ENCODE data around the gene PITX1.
"Not testable (repeated sequence)": the region's sequence is repeated elsewhere in the genome, so short reads cannot be mapped to it uniquely, and the experiment has no call there.

Gene PITX1

DNA sequence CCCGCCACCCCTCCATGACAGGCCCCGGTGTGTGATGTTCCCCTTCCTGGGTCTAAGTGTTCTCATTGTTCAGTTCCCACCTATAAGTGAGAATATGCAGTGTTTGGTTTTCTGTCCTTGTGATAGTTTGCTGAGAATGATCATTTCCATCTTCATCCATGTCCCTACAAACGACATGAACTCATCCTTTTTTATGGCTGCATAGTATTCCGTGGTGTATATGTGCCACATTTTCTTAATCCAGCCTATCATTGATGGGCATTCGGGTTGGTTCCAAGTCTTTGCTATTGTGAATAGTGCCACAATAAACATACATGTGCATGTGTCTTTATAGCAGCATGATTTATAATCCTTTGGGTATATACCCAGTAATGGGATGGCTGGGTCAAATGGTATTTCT lies 36.0 kb downstream of the PITX1 start:
- not testable (repeated sequence) for H3K36me3 ChIP-seq (ENCODE audit: insufficient read depth, low read length); H3K4me3 ChIP-seq (ENCODE audit: low read depth in 1 of 2, low read length in 2 of 2); H3K27me3 ChIP-seq (ENCODE audit: control insufficient read depth in 1 of 2, insufficient read depth in 2 of 2, low read length in 2 of 2); H3K4me1 ChIP-seq (ENCODE audit: insufficient read depth, low read length); H3K27ac ChIP-seq (ENCODE audit: low read depth, low read length); H3K9ac ChIP-seq (ENCODE audit: low read length); H3K9me3 ChIP-seq (ENCODE audit: low read length)

DNA sequence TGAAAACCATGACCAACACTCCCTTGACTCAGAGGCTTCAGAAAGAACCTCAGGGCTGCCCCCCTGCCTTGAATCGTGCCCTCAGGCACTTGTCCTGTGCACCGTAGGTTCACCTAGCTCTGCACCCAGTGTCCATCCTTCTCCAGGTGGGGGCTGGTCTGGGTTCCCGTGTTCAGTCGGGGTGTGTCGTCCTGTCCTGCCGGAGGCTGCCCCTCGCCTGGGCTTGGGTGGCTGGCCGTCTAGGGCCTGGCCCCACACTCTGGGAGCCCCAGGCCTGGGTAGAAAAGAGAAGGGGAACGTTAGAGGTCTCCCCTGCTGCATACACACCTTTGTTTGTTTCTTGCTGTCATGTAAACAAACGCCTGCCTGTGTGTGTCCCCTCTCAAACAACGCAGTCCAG lies 37.0 kb downstream of the PITX1 start:
- Histone ChIP-seq H3K27me3 (ENCODE audit: control insufficient read depth in 1 of 2, insufficient read depth in 2 of 2, low read length in 2 of 2) (no peaks in the 10 kb centered on the region), H3K27ac (ENCODE audit: low read depth, low read length) (no peak overlapping the region), H3K4me1 (ENCODE audit: insufficient read depth, low read length) (no peaks in the 10 kb centered on the region), H3K36me3 (ENCODE audit: insufficient read depth, low read length) (no peaks in the 10 kb centered on the region), H3K9me3 (ENCODE audit: low read length) (no peaks in the 10 kb centered on the region), H3K4me3 (ENCODE audit: low read depth in 1 of 2, low read length in 2 of 2) (no peak overlapping the region), H3K9ac (ENCODE audit: low read length) (no peak overlapping the region)

DNA sequence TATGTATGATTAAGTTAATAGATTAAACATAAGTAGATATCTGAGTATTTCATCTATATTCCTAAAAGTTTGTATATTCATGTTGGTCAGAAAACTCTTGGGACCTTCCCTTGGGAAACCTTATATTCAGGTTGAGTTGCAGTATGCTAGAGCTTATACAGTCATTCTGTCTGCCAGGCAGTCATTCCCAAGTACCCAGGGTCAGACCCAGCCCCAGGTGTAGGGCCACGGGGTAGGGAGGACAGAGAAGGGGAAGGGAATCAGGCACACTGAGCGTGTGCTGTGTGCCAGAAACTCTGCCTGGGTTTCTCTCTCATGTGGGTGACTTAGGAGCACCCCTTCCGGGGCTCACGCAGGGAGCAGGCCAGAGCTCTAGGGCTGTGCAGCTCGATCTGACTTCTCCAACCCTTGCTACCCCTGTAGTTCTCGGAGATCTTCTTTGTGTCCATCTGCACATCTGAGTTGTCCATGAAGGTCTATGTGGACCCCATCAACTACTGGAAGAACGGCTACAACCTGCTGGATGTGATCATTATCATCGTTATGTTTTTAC lies 38.1 kb downstream of the PITX1 start:
- Histone ChIP-seq H3K4me1 (ENCODE audit: insufficient read depth, low read length) (no peaks in the 10 kb centered on the region), H3K27ac (ENCODE audit: low read depth, low read length) (no peak overlapping the region), H3K36me3 (ENCODE audit: insufficient read depth, low read length) (no peaks in the 10 kb centered on the region), H3K9ac (ENCODE audit: low read length) (no peak overlapping the region), H3K27me3 (ENCODE audit: control insufficient read depth in 1 of 2, insufficient read depth in 2 of 2, low read length in 2 of 2) (no peaks in the 10 kb centered on the region), H3K9me3 (ENCODE audit: low read length) (no peaks in the 10 kb centered on the region), H3K4me3 (ENCODE audit: low read depth in 1 of 2, low read length in 2 of 2) (no peak overlapping the region)

DNA sequence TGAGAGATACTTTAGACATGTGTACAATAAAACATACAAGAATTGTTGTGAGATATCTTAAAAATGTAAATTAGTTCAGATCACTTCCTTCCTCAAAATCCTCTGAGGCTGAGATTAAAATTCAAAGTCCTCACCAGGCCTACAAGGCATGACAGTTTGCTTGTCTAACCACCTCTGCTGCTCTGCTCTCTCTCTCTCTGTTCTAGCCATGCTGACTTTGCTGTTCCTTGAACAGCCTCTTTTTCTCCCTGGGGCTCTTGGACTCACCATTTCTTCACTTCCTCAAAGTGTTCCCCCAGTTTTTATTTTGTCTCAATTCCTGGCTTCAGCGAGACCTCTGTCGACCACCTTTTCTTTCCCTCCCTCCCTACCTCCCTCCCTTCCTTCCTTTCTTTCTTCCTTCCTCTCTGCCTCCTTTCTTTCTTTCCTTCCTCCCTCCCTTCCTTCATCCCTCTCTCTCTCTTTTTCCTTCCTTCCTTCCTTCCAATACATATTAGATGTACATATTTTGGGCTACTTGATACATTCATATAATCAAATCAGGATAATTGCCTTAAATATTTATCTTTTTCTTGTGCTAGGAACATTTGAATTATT lies 39.4 kb downstream of the PITX1 start:
- no peak overlapping the region for H3K4me3 ChIP-seq (ENCODE audit: low read depth in 1 of 2, low read length in 2 of 2)
- H3K36me3 ChIP-seq (ENCODE audit: insufficient read depth, low read length), result no peaks in the 10 kb centered on the region
- H3K9me3 ChIP-seq (ENCODE audit: low read length), result no peaks in the 10 kb centered on the region
- no peaks in the 10 kb centered on the region for H3K27me3 ChIP-seq (ENCODE audit: control insufficient read depth in 1 of 2, insufficient read depth in 2 of 2, low read length in 2 of 2)
- H3K9ac ChIP-seq (ENCODE audit: low read length), result no peak overlapping the region
- H3K4me1 ChIP-seq (ENCODE audit: insufficient read depth, low read length), result no peaks in the 10 kb centered on the region
- H3K27ac ChIP-seq (ENCODE audit: low read depth, low read length), result no peak overlapping the region

DNA sequence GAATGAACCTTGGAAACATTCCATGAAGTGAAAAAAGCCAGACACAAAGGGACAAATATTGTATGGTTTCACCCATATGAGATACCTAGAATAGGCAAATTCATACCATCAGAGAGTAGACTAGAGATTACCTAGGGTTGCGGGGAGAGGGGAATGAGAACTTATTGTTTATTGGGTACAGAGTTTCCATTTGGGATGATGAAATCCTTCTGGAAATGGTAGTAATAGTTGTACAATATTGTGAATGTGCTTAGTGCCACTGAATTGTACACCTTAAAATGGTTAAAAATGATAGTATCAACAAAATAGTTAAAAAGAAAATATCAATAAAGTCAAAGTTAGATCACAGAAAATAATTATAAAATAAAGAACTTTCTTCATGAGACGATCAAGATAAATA lies 40.9 kb downstream of the PITX1 start:
- no peaks in the 10 kb centered on the region for H3K36me3 ChIP-seq (ENCODE audit: insufficient read depth, low read length)
- H3K4me3 ChIP-seq (ENCODE audit: low read depth in 1 of 2, low read length in 2 of 2), result no peak overlapping the region
- no peak overlapping the region for H3K9ac ChIP-seq (ENCODE audit: low read length)
- H3K27ac ChIP-seq (ENCODE audit: low read depth, low read length), result no peak overlapping the region
- no peaks in the 10 kb centered on the region for H3K9me3 ChIP-seq (ENCODE audit: low read length)
- no peaks in the 10 kb centered on the region for H3K27me3 ChIP-seq (ENCODE audit: control insufficient read depth in 1 of 2, insufficient read depth in 2 of 2, low read length in 2 of 2)
- no peaks in the 10 kb centered on the region for H3K4me1 ChIP-seq (ENCODE audit: insufficient read depth, low read length)

DNA sequence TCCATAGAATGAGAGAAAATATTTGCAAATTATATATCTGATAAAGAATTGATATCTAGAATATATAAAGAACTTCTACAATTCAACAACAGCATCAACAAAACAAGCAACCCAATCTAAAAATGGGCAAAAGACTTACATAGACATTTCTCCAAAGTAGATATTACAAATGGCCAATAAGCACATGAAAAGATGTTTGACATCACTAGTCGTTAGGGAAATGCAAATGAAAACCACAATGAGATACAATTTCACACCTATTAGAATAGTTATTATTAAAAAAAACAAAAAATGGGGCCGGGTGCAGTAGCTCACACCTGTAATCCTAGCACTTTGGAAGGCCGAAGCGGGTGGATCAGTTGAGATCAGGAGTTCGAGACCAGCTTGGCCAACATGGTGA lies 41.9 kb downstream of the PITX1 start:
- Histone ChIP-seq H3K9ac (ENCODE audit: low read length) (no peak overlapping the region), H3K27me3 (ENCODE audit: control insufficient read depth in 1 of 2, insufficient read depth in 2 of 2, low read length in 2 of 2) (no peaks in the 10 kb centered on the region), H3K4me3 (ENCODE audit: low read depth in 1 of 2, low read length in 2 of 2) (no peak overlapping the region), H3K9me3 (ENCODE audit: low read length) (no peaks in the 10 kb centered on the region), H3K4me1 (ENCODE audit: insufficient read depth, low read length) (no peaks in the 10 kb centered on the region), H3K36me3 (ENCODE audit: insufficient read depth, low read length) (no peaks in the 10 kb centered on the region), H3K27ac (ENCODE audit: low read depth, low read length) (no peak overlapping the region)

DNA sequence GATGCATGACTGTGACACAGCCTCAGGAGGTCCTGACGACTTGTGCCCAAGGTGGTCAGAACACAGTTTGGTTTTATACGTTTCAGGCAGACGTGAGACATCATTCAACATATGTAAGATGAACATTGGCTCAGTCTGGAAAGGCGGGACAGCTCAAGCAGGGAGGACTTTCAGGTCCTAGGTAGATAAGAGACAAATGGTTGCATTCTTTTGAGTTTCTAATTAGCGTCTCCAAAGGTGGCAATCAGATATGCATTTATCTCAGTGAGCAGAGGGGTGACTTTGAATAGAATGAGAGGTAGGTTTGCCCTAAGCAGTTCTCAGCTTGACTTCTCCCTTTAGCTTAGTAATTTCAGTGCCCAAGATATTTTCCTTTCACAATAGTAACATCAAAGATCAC lies 43.8 kb downstream of the PITX1 start:
- not testable (repeated sequence) for H3K4me3 ChIP-seq (ENCODE audit: low read depth in 1 of 2, low read length in 2 of 2); H3K4me1 ChIP-seq (ENCODE audit: insufficient read depth, low read length); H3K9ac ChIP-seq (ENCODE audit: low read length); H3K27me3 ChIP-seq (ENCODE audit: control insufficient read depth in 1 of 2, insufficient read depth in 2 of 2, low read length in 2 of 2); H3K36me3 ChIP-seq (ENCODE audit: insufficient read depth, low read length); H3K9me3 ChIP-seq (ENCODE audit: low read length); H3K27ac ChIP-seq (ENCODE audit: low read depth, low read length)

DNA sequence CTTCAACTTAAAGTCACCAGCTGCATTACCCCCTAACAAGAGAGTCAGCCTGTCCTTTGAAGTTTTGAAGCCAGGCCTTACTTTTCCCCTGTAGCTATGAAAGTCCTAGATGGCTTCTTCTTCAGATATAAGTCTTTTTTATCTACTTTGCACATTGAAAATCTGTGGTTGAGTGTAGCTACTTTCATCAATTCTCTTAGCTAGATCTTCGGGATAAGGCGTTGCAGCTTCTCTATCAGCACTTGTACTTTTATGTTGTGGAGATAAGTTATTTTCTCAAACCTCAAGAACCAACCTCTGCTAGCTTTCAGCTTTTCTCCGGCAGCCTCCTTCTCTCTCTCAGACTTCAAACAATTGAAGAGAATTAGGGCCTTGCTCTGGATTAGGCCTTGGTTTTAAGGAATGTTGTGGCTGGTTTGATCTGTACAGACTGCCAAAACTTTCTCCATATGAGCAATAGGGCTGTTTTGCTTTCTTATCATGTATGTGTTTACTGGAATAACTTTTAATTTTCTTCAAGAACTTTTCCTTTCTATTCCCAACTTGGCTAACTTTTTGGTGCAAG lies 44.7 kb downstream of the PITX1 start:
- Histone ChIP-seq H3K4me1 (ENCODE audit: insufficient read depth, low read length) (no peaks in the 10 kb centered on the region), H3K27me3 (ENCODE audit: control insufficient read depth in 1 of 2, insufficient read depth in 2 of 2, low read length in 2 of 2) (no peaks in the 10 kb centered on the region), H3K27ac (ENCODE audit: low read depth, low read length) (no peak overlapping the region), H3K36me3 (ENCODE audit: insufficient read depth, low read length) (no peaks in the 10 kb centered on the region), H3K9me3 (ENCODE audit: low read length) (no peaks in the 10 kb centered on the region), H3K9ac (ENCODE audit: low read length) (no peak overlapping the region), H3K4me3 (ENCODE audit: low read depth in 1 of 2, low read length in 2 of 2) (no peak overlapping the region)

DNA sequence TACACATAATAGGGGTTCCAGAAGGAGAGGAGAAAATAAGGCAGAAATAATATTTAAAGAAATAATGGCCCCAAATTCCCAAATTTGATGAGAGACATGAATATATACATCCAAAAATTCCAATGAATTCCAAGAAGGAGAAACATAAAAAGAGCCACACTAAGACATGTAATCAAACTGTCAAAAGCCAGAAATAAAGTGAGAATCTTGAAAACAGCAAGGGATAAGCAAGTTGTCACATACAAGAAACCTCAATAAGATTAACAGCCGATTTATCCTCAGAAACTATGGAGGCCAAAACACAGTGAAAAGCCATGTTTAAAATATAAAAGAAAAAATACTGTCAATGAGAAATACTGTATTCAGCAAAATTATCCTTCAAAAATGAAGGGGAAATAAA lies 51.8 kb downstream of the PITX1 start:
- Histone ChIP-seq H3K36me3 (ENCODE audit: insufficient read depth, low read length) (no peaks in the 10 kb centered on the region), H3K27ac (ENCODE audit: low read depth, low read length) (no peak overlapping the region), H3K4me1 (ENCODE audit: insufficient read depth, low read length) (no peaks in the 10 kb centered on the region), H3K9ac (ENCODE audit: low read length) (no peak overlapping the region), H3K27me3 (ENCODE audit: control insufficient read depth in 1 of 2, insufficient read depth in 2 of 2, low read length in 2 of 2) (no peaks in the 10 kb centered on the region), H3K4me3 (ENCODE audit: low read depth in 1 of 2, low read length in 2 of 2) (no peak overlapping the region), H3K9me3 (ENCODE audit: low read length) (peaks cover 13% of the 10 kb centered on the region)

DNA sequence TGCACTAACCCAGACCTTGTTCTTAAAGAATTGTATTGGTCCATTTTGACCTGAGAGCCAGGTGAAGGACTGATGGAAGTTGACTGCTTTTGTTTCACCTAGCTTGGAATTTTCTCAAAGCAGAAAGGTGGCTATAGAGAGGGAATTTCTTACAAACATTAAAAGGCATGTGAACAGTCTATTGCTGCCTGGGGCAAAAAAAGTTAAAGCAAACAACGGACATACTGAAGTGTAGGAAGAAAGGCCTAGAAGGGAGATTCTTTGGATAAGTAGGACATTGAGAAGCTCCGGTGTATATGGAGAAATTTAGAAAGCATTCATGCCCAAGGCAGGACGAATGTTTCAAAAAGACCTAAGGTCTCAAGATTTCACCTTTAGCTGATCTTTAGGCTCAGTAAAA lies 54.6 kb downstream of the PITX1 start:
- Histone ChIP-seq H3K9me3 (ENCODE audit: low read length) (peaks cover 13% of the 10 kb centered on the region), H3K4me1 (ENCODE audit: insufficient read depth, low read length) (no peaks in the 10 kb centered on the region), H3K27ac (ENCODE audit: low read depth, low read length) (no peak overlapping the region)

More for the DNA sequence above, 54.6 kb downstream of the PITX1 start:
- no peaks in the 10 kb centered on the region for H3K27me3 ChIP-seq (ENCODE audit: control insufficient read depth in 1 of 2, insufficient read depth in 2 of 2, low read length in 2 of 2)
- no peak overlapping the region for H3K9ac ChIP-seq (ENCODE audit: low read length)
- H3K36me3 ChIP-seq (ENCODE audit: insufficient read depth, low read length), result no peaks in the 10 kb centered on the region
- no peak overlapping the region for H3K4me3 ChIP-seq (ENCODE audit: low read depth in 1 of 2, low read length in 2 of 2)
